GM12875 (cell line): ENCODE data around the gene PELI1.

Source experiments
- H3K4me3 ChIP-seq: one replicate; pipeline ENCODE4 v1.5.1; 2011; ENCODE audit warnings: low read depth, low read length, control low read depth
- CTCF ChIP-seq: IDR thresholded peaks from 2 replicates; pipeline ENCODE4 v1.5.1; 2011; ENCODE audit warnings: low read depth, mild to moderate bottlenecking, control low read depth, inconsistent platforms, low read length, moderate library complexity, borderline replicate concordance; ENCODE audit not compliant: insufficient read depth

The PELI1 gene

GRCh38 chr2:64168201-64168600 lies 24.0 kb upstream of the PELI1 start:
- TF ChIP-seq CTCF, result no peak
- H3K4me3 ChIP-seq, result no peak overlapping the region

GRCh38 chr2:64166637-64167420 lies 22.6 kb upstream of the PELI1 start:
- no peak overlapping the region for H3K4me3 ChIP-seq
- TF ChIP-seq CTCF, result no peak

- TF ChIP-seq CTCF, result no peak
- no peak overlapping the region for H3K4me3 ChIP-seq
These were observed 22.0 kb upstream of the PELI1 start for GRCh38 chr2:64166212-64166611.

GRCh38 chr2:64165706-64166105 lies 21.5 kb upstream of the PELI1 start:
- TF ChIP-seq CTCF, result no peak
- no peak overlapping the region for H3K4me3 ChIP-seq

- H3K4me3 ChIP-seq, result no peak overlapping the region
- TF ChIP-seq CTCF, result no peak
These were observed 20.4 kb upstream of the PELI1 start for GRCh38 chr2:64164629-64165028.

- no peak overlapping the region for H3K4me3 ChIP-seq
- no peak for TF ChIP-seq CTCF
These were observed 18.3 kb upstream of the PELI1 start for GRCh38 chr2:64162516-64162915.

- no peak for TF ChIP-seq CTCF
These were observed 13.6 kb upstream of the PELI1 start for GRCh38 chr2:64157792-64158191.

More at GRCh38 chr2:64157792-64158191, 13.6 kb upstream of the PELI1 start:
- H3K4me3 ChIP-seq, result no peak overlapping the region
